Activated naive CD4-positive, alpha-beta T cell treated with Interleukin-2 at 50 U/mL for 16 hours (primary cell): ENCODE results near the gene PIAS1.
A peak's percentile ranks its signal among the peaks of the same experiment; 100 is the strongest.
"Not testable (repeated sequence)": the region's sequence is repeated elsewhere in the genome, so short reads cannot be mapped to it uniquely, and the experiment has no call there.

Experiments used
- DNase-seq: peaks from one replicate; pipeline ENCODE4 v3.0.0-alpha.2; 2020

PIAS1 gene

GRCh38 chr15:68038246-68038645 lies 15.9 kb upstream of the PIAS1 start:
- no peak for DNase-seq

GRCh38 chr15:68040144-68040543 lies 14.0 kb upstream of the PIAS1 start:
- no peak for DNase-seq

- no peak for DNase-seq
These were observed 11.8 kb upstream of the PIAS1 start for GRCh38 chr15:68042156-68042854.

GRCh38 chr15:68042855-68043222 lies 11.3 kb upstream of the PIAS1 start:
- DNase-seq, result no peak

- DNase-seq, result no peak
These were observed 8.5 kb upstream of the PIAS1 start for GRCh38 chr15:68045289-68046265.

- DNase-seq, result no peak
These were observed 6.3 kb upstream of the PIAS1 start for GRCh38 chr15:68047826-68048225.

GRCh38 chr15:68051109-68051508 lies 3.0 kb upstream of the PIAS1 start:
- no peak for DNase-seq

- DNase-seq, result no peak
These were observed 2.2 kb upstream of the PIAS1 start for GRCh38 chr15:68051907-68052306.

- DNase-seq, result no peak
These were observed 1.7 kb upstream of the PIAS1 start for GRCh38 chr15:68052431-68052830.

GRCh38 chr15:68053001-68053400 lies 1.1 kb upstream of the PIAS1 start:
- DNase-seq, result no peak

GRCh38 chr15:68054628-68055223 lies 611 bp downstream of the PIAS1 start:
- peak; percentile 36 for DNase-seq

- peak; percentile 73 for DNase-seq
These were observed 1.1 kb downstream of the PIAS1 start for GRCh38 chr15:68055224-68055705.

- DNase-seq, result no peak
These were observed 2.2 kb downstream of the PIAS1 start for GRCh38 chr15:68056097-68056865.

GRCh38 chr15:68057034-68057433 lies 2.9 kb downstream of the PIAS1 start:
- DNase-seq, result no peak

- DNase-seq, result no peak
These were observed 3.6 kb downstream of the PIAS1 start for GRCh38 chr15:68057758-68058157.

GRCh38 chr15:68058970-68059369 lies 4.9 kb downstream of the PIAS1 start:
- not testable (repeated sequence) for DNase-seq

GRCh38 chr15:68059630-68060029 lies 5.5 kb downstream of the PIAS1 start:
- no peak for DNase-seq

- no peak for DNase-seq
These were observed 7.1 kb downstream of the PIAS1 start for GRCh38 chr15:68061171-68061570.

GRCh38 chr15:68061602-68062001 lies 7.5 kb downstream of the PIAS1 start:
- no peak for DNase-seq

- DNase-seq, result no peak
These were observed 8.1 kb downstream of the PIAS1 start for GRCh38 chr15:68062214-68062613.

- DNase-seq, result no peak
These were observed 8.9 kb downstream of the PIAS1 start for GRCh38 chr15:68062946-68063465.

GRCh38 chr15:68063606-68064005 lies 9.5 kb downstream of the PIAS1 start:
- no peak for DNase-seq
